A673 (cell line): ENCODE results near the gene SDF4. TPM values are rescaled to one million over a fixed set of nuclear protein-coding genes. Genes with fewer than 3 reads are reported as not detected.
A peak's percentile ranks its signal among the peaks of the same experiment; 100 is the strongest.

Experiments used
- Bru-seq: library from RNA; stranded (reverse); fragments of 400-500 nt; gene quantifications from one replicate; lab custom pipeline; 2021; lab: Mats Ljungman, UMichigan
- BruChase-seq, 2 experiments: library from RNA; stranded (reverse); fragments of 400-500 nt; gene quantifications; one replicate each; lab custom pipeline; 2021; lab: Mats Ljungman, UMichigan
- BruUV-seq: library from RNA; stranded (reverse); fragments of 400-500 nt; replicated peaks from 2 replicates; lab custom pipeline; 2021; lab: Mats Ljungman, UMichigan
- CTCF ChIA-PET: fragments of 300-600 bp; sonication (Branson Sonifier 250); formaldehyde crosslinking; loops from one replicate; lab custom pipeline; 2022; ENCODE audit warnings: antibody characterized with exemption; lab: Charles Lee
- POLR2A ChIA-PET: fragments of 300-600 bp; sonication (Branson Sonifier 250); formaldehyde crosslinking; loops from one replicate; lab custom pipeline; 2022; ENCODE audit warnings: antibody characterized with exemption; ENCODE audit not compliant: low non-redundant PET; lab: Charles Lee
- DNase-seq: peaks from one replicate; pipeline ENCODE4 v3.0.0-alpha.2; 2015; ENCODE audit warnings: low spot score
- H3K27ac ChIP-seq: fragments of 200-600 bp; sonication (generic); 2 replicates; pipeline ENCODE4 v1.5.1; 2016; ENCODE audit warnings: mixed run types, low read depth, mild to moderate bottlenecking, mixed read lengths, antibody characterized with exemption, low read length; ENCODE audit not compliant: poor library complexity, severe bottlenecking
- H3K27me3 ChIP-seq: fragments of 200-600 bp; sonication (generic); replicated peaks from 2 replicates; pipeline ENCODE4 v1.6.1; 2017; ENCODE audit warnings: mixed run types, low read depth, mild to moderate bottlenecking, mixed read lengths, antibody characterized with exemption, low read length; ENCODE audit not compliant: insufficient read depth, poor library complexity
- H3K36me3 ChIP-seq: fragments of 200-600 bp; sonication (generic); 2 replicates; pipeline ENCODE4 v1.6.1; 2016; ENCODE audit warnings: mixed run types, mild to moderate bottlenecking, mixed read lengths, antibody characterized with exemption, low read length; ENCODE audit not compliant: insufficient read depth, poor library complexity, severe bottlenecking
- H3K4me1 ChIP-seq: fragments of 200-600 bp; sonication (generic); 2 replicates; pipeline ENCODE4 v1.6.1; 2017; ENCODE audit warnings: mixed run types, mild to moderate bottlenecking, mixed read lengths, antibody characterized with exemption, low read length; ENCODE audit not compliant: insufficient read depth, poor library complexity, severe bottlenecking
- H3K4me3 ChIP-seq: fragments of 200-600 bp; sonication (generic); 2 replicates; pipeline ENCODE4 v1.5.1; 2016; ENCODE audit warnings: low read depth, mixed run types, mild to moderate bottlenecking, mixed read lengths, low read length; ENCODE audit not compliant: poor library complexity, severe bottlenecking
- H3K9me3 ChIP-seq: fragments of 200-600 bp; sonication (generic); 2 replicates; pipeline ENCODE4 v1.6.1; 2016; ENCODE audit warnings: mixed run types, low read depth, mild to moderate bottlenecking, mixed read lengths, antibody characterized with exemption, low read length; ENCODE audit not compliant: poor library complexity, severe bottlenecking
- CTCF ChIP-seq: fragments of 300-800, 200-600 bp; sonication (generic); conservative IDR thresholded peaks from 2 replicates; pipeline ENCODE4 v1.5.1; 2017; ENCODE audit warnings: low read depth, mild to moderate bottlenecking, antibody characterized with exemption, low read length, moderate library complexity, mixed read lengths
- EZH2 ChIP-seq: fragments of 200-600 bp; sonication (generic); IDR thresholded peaks from 2 replicates; pipeline ENCODE4 v1.6.1; 2017; ENCODE audit warnings: borderline replicate concordance, low read depth, mild to moderate bottlenecking, mixed read lengths, antibody characterized with exemption, low read length; ENCODE audit not compliant: poor library complexity, severe bottlenecking
- intact Hi-C: fragments of 100-400 bp; cut with micrococcal nuclease; formaldehyde crosslinking; loops from one replicate; pipeline ENCODE4 v1.10.0; 2022; ENCODE audit not compliant: unreplicated experiment
- long read RNA-seq: library from polyadenylated mRNA; stranded (forward); transcript quantifications from one replicate; pipeline ENCODE4 v2.0.0, GENCODE V29; 2022
- total RNA-seq: library from RNA; stranded (reverse); gene quantifications from 2 replicates; pipeline ENCODE4 v1.2.3, GENCODE V29; 2021

SDF4 gene
- total RNA-seq, result 121 and 133 TPM in 2 replicates
- percentile 62 among the genes with signal in this experiment for Bru-seq, nascent RNA
- percentile 73 among the genes with signal in this experiment for BruChase-seq, experiment 1, labeled RNA remaining after a 2-hour chase
- BruChase-seq, experiment 2, labeled RNA remaining after a 6-hour chase, result percentile 81 among the genes with signal in this experiment
- long read RNA-seq, transcript SDF4-207 (3 exons, 3,516 nt), result minor isoform, 8 of 281 reads
- long read RNA-seq, transcript SDF4-201 (7 exons, 2,079 nt), result minor isoform, 5 of 281 reads
- long read RNA-seq, transcript SDF4-202 (7 exons, 1,956 nt), result major isoform, 177 of 281 reads
- long read RNA-seq, partial matches to known transcripts, result 70 of 281 reads
- long read RNA-seq, other reads (novel, unspliced or antisense), result 18 of 281 reads

- Histone ChIP-seq H3K36me3 (peaks cover 34% of the 10 kb centered on the region), H3K9me3 (no peaks in the 10 kb centered on the region), H3K27me3 (no peaks in the 10 kb centered on the region), H3K4me3 (peak within 1 kb of the TSS; percentile 97), H3K4me1 (peaks cover 24% of the 10 kb centered on the region), H3K27ac (peak within 1 kb of the TSS; percentile 97)
- ChIA-PET CTCF (interaction anchor here (1.3 kb wide), 1 partner anchor 109 kb away, joined by 7 read pairs; no protein-coding TSS in a partner anchor), POLR2A (interaction anchor here (1.0 kb wide), 1 partner anchor 24 kb away, joined by 4 read pairs; no protein-coding TSS in a partner anchor)
- DNase-seq, result peak; percentile 99
- intact Hi-C loops, result loop anchor here (5.0 kb wide), 1 partner anchor 109 kb away; no protein-coding TSS in a partner anchor
- TF ChIP-seq EZH2 (no peak), CTCF (no peak)
- BruUV-seq, result no TSS peak
Measured at GRCh38 chr1:1231400-1232207, at the start of gene SDF4. Gene SDF4 (minus strand): TSS chr1:1232001. CDS start chr1:1228772, 3,229 bp downstream.

- BruUV-seq, result no TSS peak
- intact Hi-C loops, result no loop called here
- CTCF ChIA-PET, result no interaction called here
Measured at GRCh38 chr1:1280782-1281481, 49.1 kb upstream of the SDF4 start.

More at GRCh38 chr1:1280782-1281481, 49.1 kb upstream of the SDF4 start:
- H3K27ac ChIP-seq, result no peak overlapping the region
- POLR2A ChIA-PET, result no interaction called here
- no peak overlapping the region for H3K4me3 ChIP-seq
- TF ChIP-seq EZH2 (no peak), CTCF (no peak)
- no peak for DNase-seq
- no peaks in the 10 kb centered on the region for H3K36me3 ChIP-seq
- no peaks in the 10 kb centered on the region for H3K9me3 ChIP-seq
- no peaks in the 10 kb centered on the region for H3K27me3 ChIP-seq
- H3K4me1 ChIP-seq, result no peaks in the 10 kb centered on the region
